Neural progenitor cell (in vitro differentiated cells): ENCODE data around the gene OR52D1.

Experiments used
- EZH2 ChIP-seq: fragments of 200-600 bp; sonication (generic); IDR thresholded peaks from 2 replicates; pipeline ENCODE4 v1.6.1; 2017; ENCODE audit warnings: antibody characterized with exemption, mild to moderate bottlenecking, moderate library complexity
- TF ChIP-seq, protein P1 (sequence below): fragments of 200-600 bp; sonication (generic); IDR thresholded peaks from 2 replicates; pipeline ENCODE4 v1.5.1; 2017; ENCODE audit warnings: antibody characterized with exemption, mild to moderate bottlenecking

DNA sequence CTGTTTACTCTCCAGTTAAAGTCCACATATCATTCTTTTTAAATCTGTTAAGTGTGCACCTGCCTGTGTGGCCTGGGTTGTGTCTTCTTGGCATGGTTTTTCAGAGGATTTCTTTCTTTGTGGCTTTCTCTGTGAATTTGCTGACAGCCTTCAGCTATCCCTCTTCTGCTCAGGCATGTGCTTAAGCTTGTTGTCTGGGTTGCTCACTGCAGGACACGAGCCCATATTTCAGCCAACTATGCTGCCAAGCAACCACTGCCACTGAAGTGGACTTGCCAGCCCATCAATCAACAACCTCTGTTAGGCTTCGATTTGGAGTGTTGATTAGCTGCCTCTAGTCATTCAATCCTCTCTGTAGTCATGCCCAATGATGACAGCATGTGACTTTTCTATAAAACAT lies 21.0 kb upstream of the OR52D1 start:
- no peak for TF ChIP-seq EZH2
- TF ChIP-seq, protein P1, sequence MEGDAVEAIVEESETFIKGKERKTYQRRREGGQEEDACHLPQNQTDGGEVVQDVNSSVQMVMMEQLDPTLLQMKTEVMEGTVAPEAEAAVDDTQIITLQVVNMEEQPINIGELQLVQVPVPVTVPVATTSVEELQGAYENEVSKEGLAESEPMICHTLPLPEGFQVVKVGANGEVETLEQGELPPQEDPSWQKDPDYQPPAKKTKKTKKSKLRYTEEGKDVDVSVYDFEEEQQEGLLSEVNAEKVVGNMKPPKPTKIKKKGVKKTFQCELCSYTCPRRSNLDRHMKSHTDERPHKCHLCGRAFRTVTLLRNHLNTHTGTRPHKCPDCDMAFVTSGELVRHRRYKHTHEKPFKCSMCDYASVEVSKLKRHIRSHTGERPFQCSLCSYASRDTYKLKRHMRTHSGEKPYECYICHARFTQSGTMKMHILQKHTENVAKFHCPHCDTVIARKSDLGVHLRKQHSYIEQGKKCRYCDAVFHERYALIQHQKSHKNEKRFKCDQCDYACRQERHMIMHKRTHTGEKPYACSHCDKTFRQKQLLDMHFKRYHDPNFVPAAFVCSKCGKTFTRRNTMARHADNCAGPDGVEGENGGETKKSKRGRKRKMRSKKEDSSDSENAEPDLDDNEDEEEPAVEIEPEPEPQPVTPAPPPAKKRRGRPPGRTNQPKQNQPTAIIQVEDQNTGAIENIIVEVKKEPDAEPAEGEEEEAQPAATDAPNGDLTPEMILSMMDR: no peak
